Activated naive CD4-positive, alpha-beta T cell treated with anti-CD3 and anti-CD28 coated beads, Interleukin-2, amount 50 U/mL, for 16 hours (primary cell): ENCODE results near the gene SPATA33.
"Not testable (repeated sequence)": the region's sequence is repeated elsewhere in the genome, so short reads cannot be mapped to it uniquely, and the experiment has no call there.

Source experiments
- DNase-seq: peaks from one replicate; pipeline ENCODE4 v3.0.0-alpha.2; 2020

SPATA33 gene

DNA sequence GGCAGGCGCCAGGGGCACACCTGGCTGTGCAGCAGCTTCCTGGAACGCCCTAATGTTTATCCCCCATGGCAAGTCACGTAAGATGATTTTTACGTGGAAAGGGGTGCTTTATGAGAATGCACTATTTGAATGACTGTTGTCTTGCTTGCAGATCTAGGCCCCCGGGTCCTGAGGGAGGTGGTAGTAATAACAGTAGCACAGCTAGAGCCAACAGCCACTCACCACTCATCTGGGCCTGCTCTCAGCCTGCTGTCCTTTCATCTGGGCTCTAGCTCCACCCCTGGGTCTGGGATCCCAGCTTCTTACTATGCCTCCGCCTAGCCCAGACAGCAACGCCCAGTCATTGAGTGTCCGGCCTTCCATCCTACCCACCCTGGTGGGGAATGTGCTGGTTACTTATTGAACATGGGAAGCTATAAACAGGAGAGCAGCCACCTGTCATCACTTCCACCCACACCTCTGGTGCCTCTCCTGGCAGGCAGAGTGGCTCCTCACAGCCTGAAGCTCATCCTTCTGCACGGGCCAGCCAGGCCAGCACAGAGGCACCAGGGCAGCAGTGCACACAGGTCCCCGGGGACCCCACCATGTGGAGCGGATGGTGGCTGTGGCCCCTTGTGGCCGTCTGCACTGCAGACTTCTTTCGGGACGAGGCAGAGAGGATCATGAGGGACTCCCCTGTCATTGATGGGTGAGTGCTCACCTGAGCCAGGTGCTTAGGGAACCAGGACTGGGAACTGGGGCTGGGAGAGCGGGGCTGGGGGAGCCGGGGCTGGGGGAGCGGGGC lies 27.6 kb upstream of the SPATA33 start:
- DNase-seq, result no peak

GRCh38 chr16:89633064-89633631 lies 24.5 kb upstream of the SPATA33 start:
- DNase-seq, result no peak

GRCh38 chr16:89634463-89635385 lies 22.9 kb upstream of the SPATA33 start:
- not testable (repeated sequence) for DNase-seq

GRCh38 chr16:89636663-89637062 lies 21.0 kb upstream of the SPATA33 start:
- no peak for DNase-seq

- DNase-seq, result no peak
These were observed 20.3 kb upstream of the SPATA33 start for GRCh38 chr16:89637379-89637778.

GRCh38 chr16:89638455-89638854 lies 19.2 kb upstream of the SPATA33 start:
- DNase-seq, result no peak

DNA sequence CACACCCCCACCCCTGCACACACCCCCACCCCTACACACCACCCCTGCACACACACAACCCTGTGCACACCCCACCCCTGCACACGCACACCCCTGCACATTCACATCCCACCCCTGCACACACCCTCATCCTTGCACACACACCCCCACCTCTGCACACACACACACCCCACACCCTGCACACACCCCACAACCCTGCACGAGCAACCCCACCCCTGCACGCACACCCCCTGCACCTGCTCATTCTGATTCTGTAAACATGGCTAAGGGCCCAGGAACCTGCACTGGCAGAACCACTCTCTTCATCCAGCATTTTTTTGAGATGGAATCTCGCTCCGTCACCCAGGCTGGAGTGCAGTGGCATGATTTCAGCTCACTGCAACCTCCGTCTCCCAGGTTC lies 18.3 kb upstream of the SPATA33 start:
- no peak for DNase-seq

DNA sequence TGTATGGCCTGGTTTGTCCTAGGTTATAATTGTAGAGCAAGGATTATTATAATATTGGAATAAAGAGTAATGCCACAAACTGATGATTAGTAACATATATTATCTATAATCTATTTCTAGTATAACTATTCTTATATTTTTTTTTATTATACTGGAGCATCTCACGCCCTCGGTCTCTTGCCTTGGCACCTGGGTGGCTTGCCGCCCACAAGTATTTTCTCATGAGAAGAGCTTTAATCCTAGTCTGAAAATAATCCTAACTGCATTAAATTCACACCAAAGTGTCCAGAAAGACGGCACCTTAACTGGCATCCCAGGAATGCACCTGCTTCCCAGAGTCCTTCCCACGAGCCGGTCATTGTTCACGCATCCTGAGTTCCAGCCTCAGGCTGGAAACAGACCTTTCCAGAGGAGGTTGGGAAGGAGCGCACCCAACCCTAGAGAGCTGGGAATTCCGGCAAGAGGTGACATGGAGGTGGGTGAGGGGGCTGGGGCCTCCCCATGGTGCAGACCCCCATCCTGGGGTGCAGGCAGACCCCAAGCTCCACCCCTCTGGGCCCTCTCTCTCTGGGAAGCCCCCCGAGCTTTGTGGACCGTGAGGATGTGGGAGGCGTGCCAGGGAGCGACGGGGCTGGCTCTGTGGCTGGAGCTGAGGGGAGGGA lies 16.0 kb upstream of the SPATA33 start:
- no peak for DNase-seq

- no peak for DNase-seq
These were observed 15.1 kb upstream of the SPATA33 start for GRCh38 chr16:89642574-89642973.

GRCh38 chr16:89643769-89644300 lies 13.8 kb upstream of the SPATA33 start:
- DNase-seq, result no peak

DNA sequence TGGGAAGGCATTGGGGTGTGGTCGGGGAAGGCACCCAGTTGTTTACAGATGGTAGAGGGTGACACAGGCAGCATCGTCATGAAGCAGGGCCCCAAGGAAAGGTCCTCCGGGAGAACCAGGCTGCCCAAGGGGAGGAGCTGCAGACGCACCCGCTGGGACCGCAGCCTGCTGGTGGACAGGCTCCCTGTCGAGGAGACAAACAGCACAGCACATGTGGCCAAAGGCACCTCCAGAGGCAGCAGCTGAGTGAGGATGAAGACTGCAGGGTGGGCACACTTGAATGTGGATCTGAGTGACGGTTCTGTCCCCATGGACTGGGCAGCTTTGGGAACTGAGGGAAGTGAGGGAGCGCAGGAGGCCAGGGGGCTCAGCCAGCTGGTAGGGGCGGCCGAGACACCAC lies 12.5 kb upstream of the SPATA33 start:
- DNase-seq, result no peak

GRCh38 chr16:89646270-89646669 lies 11.4 kb upstream of the SPATA33 start:
- DNase-seq, result no peak

DNA sequence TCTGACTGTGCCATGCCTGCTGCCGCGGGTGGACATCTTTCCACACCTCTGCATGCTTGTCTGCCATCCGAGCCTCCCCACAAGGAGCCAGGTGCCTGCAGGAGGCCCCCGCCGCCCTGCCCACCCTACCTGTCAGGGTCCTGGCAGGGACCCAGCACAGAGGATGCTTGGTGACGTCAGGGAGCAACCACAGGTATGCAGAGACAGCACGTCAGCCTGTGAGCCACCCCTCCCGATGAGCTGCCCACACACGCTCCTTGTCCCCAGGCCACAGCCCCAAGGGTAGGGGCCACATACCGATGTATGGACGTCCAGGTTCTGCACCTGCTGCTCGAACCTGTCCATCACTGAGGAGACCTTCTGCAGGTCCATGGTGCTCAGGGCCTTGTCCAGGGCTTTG lies 10.7 kb upstream of the SPATA33 start:
- no peak for DNase-seq

DNA sequence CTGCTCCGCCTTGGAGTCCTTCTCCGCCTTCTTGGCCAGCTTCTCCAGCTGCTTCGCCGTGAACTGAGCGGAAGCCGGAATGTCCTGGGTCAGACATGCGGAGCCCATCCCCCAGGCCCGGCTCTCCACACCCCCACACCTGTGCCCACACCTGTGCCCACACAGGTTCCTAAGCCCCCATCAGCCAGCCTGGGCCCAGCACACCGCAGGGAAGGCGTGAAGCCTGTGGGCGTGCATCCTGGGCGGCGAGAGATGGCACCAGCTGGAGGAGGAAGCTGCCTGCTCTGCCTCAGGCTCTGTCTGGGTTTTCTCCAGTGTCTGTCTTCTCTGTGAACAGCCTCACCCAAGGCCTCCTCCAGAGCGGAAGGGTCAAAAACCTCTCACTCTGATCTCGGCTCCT lies 6.1 kb upstream of the SPATA33 start:
- DNase-seq, result no peak

DNA sequence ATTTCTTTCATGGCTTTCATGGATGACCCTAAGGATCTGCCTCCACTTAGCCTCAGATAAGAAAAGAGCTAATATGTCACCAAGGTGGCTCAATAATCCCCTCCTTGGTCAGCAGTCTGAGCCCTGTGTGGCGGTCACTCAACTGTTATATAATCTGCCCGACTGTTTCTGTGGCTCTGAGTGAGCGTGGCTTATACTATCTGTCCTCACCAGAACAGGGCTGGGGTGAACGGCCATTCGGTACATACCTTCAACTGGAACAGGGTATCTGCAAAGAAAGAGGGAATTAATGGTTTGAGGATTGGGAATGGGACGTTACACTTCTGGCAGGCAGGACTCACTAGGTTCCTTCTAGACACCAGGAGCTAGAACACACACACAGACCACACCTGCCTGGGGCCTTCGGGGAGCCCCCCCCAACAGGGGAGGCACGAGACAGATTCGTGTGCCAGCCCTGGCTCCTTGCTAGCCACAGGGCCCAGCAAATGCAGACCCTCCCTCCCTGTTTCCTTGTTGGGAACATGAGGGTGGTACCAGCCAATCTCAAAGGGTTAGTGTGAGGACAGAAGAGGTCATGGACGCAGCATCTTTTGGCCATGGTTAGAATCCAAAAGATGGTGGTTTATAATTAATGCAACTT lies 3.9 kb upstream of the SPATA33 start:
- DNase-seq, result no peak

DNA sequence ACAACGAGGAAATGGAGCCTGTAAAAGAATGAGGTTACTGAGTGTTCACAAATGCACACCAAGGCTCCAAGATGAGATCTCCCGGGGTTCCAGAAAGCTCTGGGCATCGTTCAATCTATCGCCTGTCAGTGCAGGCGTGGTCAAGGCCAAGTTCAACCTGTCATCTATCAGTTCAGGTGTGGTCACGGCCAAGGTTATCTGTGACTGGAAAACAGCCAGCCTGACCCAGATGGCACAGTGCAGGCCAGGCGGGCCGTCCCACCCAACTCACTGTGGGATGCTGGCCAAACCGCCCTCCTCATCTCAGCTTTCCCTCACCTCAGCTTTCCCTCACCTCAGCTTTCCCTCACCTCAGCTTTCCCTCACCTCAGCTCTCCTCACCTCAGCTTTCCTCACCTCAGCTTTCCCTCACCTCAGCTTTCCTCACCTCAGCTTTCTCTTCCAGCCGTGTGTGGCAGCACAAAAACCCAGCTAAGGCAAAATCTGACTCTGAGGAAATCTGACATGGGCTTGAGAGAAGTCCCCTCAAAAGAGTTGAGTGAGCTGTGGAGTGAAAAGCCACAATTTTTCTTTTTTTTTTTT lies 2.5 kb upstream of the SPATA33 start:
- no peak for DNase-seq

DNA sequence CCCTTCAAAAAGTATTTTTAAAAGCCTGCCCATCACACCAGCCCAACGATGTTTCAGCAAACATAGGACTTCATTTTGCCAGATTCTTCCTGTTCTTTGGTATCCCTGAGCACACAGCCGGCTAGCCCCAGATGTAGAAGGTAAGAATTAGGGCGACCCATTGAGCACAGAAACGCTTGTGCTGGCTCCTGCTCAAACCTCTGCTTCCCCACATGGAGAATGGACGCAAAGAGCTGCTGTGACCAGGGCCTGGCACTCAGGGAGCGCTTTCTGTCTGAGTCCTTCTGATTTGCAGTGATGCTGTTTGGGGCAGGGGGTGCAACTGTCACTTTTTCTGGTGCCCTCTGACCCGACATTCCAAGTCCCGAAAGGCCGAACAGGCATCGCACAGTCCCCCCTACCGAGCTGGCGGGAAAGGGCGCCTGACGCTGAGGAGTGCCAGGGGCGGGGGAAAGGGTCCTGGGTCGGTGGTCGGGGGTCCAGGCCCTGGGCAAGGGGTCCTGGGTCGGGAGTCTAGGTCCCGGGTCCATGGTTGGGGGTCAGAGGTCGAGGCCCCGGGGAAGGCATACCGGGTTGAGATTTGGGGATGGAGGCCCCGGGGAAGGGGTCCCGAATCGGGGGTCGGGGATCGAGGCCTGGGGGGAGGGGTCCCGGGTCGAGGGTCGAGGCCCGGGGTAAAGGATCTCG lies 1.1 kb upstream of the SPATA33 start:
- no peak for DNase-seq

DNA sequence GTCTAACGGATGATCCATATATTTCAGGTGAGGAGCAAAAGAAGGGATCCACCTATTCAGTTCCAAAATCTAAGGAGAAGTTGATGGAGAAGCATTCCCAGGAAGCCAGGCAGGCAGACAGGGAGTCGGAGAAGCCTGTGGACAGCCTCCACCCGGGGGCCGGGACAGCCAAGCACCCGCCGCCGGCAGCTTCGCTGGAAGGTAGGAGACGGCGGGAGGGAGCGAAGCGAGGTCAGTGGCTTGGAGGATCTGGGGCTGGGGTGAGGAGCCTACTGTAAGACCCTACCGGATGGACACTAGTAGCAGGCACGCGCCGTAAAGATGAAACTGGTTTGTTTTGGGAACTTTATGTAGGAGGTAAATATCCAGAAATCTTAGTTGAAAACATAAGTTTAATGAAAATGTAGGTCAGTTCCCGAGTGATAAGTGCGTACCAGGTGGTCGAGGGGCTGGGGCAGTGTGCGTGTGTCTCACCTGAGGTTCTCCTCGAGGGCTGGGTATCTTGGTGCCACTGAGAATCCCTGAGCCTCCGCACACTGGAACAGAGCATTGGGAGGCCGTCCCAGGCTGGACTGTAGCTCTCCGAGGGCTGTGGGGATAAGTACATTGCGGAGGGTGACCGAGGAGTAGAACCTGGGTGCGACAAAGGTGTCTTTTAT lies 714 bp downstream of the SPATA33 start:
- DNase-seq, result no peak

- DNase-seq, result no peak
These were observed 2.5 kb downstream of the SPATA33 start for GRCh38 chr16:89660146-89660545.

- DNase-seq, result no peak
These were observed 3.6 kb downstream of the SPATA33 start for GRCh38 chr16:89661215-89661614.

- not testable (repeated sequence) for DNase-seq
These were observed 6.6 kb downstream of the SPATA33 start for GRCh38 chr16:89664238-89664637.
